Hindlimb muscle (tissue), 1 donor: ENCODE results near the gene BSN. TPM values are rescaled to one million over a fixed set of nuclear protein-coding genes. Genes with fewer than 3 reads are reported as not detected.
"Not testable (repeated sequence)": the region's sequence is repeated elsewhere in the genome, so short reads cannot be mapped to it uniquely, and the experiment has no call there.

Experiments
- DNase-seq: peaks from one replicate; pipeline ENCODE4 v3.0.0-alpha.2; 2013
- polyA plus RNA-seq: library from polyadenylated mRNA; unstranded; fragments of 120-200 nt; gene quantifications from one replicate; pipeline ENCODE4 v1.2.1, GENCODE V29; 2013; ENCODE audit not compliant: insufficient read length

The BSN gene
- polyA plus RNA-seq, 1 donor, result 1.4 TPM

DNA sequence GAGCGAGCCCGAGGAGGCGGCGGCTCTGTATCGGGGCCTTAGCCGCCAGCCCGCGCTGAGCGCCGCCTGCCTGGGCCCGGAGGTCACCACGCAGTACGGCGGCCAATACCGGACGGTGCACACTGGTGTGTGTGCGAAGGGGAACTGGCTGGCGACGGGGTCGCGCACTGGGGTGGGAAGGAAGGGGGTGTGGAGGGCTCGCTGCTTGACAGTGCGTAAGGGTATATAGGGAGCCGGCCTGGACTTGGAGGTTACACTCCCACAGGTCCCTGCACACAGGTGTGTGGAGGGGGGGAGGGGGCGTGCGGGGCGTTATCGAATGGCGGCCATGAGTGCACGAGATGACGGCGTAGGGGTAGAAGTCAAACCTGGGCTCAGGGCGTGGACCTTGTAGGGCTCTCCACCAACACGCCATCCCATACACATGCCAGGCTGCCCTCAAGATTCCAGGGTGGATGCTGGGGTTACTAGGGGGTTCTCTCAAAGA lies 120.3 kb downstream of the BSN start:
- DNase-seq, result no peak

DNA sequence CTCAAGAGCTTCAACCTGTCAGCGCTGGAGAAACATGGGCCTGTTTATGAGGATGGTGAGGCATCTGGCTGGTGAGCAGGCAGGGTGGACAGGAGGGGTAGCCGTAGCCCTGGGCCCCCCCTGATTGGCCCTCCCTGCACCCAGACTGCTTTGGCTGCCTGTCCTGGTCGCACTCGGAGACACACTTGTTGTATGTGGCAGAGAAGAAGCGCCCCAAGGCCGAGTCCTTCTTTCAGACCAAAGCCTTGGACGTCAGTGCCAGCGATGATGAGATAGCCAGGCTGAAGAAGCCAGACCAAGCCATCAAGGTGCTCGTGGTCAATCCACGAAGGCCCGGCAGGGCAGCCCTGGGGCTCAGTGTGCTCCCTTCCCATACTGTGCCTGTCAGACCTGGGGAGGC lies 121.6 kb downstream of the BSN start:
- no peak for DNase-seq

DNA sequence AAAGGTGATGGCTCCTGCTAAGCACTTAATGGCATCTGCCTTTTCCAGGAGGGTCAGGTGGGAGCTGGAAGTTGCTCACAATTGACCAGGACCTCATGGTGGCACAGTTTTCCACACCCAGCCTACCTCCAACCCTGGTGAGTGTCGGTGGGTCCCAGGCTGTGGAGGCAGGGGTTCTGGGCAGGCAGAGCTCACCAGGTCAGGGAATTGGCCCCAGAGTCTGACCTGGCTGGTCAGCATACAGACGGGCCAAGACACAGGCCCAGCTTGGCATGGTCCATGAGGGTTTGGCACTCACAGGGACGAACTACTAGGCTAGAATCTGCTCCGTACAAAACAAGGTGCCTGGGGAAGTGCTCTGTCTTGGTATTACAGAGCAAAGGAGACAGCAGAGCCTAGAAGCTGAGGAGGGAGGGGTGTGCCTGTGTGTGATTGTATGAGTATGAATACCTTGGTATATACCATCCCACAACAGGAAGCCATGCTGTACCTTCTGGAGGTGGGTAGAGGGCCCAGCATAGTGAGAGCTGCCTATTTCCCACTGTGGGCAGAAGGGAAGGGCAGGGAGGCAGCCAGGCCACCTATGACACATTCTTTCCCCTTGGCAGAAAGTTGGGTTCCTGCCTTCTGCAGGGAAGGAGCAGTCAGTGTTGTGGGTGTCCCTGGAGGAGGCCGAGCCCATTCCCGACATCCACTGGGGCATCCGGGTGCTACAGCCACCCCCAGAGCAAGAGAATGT lies 126.4 kb downstream of the BSN start:
- DNase-seq, result no peak

DNA sequence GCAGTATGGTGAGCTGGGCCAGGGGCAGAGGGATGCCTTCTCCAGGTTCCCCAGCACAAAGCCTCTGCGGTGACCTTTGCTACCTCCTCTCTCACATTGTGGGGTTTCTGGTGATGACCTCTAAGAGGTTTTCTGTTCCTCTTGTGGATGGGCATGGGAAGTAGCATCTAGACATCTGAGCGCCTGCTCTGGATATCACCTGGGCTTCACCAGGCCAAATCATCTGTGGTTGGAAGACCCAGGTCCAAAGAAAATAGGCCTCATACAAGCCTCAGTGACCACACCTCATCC lies 126.9 kb downstream of the BSN start:
- no peak for DNase-seq

DNA sequence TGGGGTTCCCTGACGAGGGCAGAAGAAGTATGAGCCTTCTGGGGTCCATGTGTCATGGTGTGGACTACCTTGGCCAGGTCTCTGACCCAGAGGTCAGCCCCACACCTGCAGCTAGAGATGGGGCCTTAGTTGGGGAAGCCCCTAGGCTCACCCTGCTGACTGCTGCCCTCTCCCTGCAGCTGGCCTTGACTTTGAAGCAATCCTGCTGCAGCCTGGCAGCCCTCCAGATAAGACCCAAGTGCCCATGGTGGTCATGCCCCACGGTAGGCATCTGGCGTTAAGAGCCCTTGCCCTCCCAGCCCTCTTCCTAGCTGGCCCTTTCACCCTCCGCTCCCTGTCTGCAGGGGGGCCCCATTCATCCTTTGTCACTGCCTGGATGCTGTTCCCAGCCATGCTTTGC lies 127.3 kb downstream of the BSN start:
- no peak for DNase-seq

DNA sequence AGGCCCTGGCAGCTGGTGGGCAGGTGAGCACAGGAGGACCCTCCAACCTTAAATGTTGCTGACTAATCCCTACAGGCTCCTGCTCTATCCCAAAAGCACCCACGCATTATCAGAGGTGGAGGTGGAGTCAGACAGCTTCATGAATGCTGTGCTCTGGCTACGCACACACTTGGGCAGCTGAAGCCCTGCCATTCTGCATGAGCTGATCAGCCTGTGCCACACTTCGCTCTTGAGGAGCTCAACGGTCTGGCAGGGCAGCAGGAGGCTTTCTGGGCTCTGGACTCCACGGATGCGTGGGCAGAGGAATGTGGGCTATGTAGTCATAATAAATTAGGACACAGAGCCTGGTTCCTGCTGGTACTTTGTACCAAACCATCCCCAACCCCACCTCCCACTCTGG lies 128.9 kb downstream of the BSN start:
- DNase-seq, result no peak

DNA sequence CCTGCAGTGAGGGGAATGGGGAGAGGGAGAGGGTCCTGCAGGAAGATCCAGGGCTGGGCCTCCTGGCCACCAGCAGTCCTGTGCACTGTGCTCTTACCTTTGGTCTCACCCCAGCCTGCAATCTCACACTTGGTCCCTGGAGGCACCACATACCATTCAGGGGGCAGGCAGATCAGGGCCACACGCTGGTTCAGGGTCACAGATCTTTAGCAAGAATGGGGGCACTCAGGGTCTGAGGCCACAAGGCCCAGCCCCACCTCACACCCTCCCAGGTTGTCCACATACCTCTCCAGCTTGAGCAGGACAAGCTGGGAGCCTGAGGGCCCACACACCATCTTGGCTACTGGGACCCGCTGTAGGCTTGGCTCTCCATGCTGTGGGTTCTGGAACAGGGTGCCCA lies 130.2 kb downstream of the BSN start:
- DNase-seq, result not testable (repeated sequence)

DNA sequence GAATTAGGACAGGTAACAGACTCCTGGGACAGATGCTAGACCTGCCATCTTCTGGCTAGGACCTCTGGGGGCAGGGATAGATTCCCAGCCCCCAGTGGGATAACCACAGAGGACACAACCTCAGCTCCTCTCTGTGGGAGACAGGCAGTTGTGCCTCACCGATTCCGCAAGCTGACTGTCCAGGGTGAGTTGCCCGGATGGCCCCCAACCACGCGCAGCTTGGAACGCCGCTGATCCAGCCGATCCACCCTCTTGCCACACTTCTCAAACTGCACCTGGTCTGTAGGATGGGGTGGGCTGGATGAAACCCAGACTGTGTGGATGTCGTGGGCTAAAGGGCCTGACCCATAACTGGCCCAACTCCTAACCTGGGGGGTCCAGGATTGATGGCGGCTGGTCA lies 130.8 kb downstream of the BSN start:
- DNase-seq, result not testable (repeated sequence)

DNA sequence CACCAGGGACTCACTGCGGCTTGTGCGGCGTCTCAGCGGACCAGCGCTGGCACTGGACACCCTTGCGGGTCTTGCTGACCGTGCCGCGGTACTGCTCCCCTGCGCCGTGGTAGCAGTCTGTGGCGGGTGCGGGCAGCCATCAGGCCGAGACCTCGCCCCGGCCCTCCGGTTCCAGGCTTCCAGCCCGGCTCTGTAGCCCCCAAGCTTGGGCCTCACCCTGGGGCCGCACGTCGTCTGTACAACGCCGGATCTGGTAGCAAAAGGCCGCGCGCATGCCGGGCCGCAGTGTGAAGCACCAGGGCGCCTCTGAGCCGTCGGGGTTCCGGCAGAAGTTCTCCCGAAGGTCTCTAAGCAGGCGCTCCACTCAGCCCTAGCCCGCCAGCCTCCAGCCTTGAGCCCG lies 131.6 kb downstream of the BSN start:
- DNase-seq, result not testable (repeated sequence)

DNA sequence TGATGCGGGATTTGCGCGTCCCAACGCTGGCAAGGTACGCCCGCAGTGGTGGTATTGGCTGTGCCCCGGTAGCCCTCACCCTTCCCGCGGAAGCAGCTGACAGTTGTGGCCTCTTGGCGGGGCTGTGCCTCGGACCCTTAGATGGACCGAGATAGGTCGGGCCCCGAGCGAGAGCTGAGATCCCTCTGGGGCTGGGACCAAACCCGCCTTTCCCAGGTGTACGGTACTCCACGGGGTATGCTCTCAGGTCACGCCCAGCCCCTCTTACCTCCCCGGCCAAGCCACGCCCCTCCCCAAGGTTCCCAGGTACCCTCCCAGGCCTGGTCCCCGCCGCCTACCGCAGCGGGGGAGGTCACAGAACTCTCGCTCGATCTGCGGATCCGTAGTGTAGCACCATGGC lies 132.1 kb downstream of the BSN start:
- DNase-seq, result not testable (repeated sequence)

DNA sequence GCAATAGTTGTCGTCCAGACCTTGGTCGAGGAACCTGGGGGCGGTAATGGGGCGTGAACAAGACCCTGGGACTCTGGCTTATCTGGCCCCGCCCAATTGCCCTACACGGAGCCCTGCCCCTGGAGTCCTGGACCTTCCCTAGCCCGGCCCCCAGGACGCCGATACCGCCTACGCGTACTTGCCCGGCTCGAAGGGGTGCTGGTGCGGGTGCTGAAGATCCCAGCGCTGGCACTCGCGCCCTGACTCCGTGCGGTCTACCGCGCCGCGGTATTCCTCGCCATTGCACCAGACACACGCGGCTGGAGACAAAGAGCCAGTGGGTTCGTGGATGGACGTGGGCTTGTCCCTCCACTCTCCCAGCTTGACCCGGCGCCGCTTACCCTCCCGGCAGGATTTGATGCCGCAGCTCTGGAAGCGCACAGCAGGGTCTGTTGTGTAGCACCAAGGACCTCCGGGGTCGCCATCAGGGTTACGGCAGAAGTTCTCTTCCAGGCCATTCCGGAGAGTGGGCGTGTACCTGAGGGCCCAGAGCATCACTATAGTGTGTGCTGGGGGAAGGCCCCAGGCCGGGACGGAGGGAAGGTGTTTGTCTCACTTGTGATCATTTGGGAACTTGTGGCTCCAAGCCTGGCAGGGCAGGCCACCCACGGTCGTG lies 132.6 kb downstream of the BSN start:
- DNase-seq, result not testable (repeated sequence)

DNA sequence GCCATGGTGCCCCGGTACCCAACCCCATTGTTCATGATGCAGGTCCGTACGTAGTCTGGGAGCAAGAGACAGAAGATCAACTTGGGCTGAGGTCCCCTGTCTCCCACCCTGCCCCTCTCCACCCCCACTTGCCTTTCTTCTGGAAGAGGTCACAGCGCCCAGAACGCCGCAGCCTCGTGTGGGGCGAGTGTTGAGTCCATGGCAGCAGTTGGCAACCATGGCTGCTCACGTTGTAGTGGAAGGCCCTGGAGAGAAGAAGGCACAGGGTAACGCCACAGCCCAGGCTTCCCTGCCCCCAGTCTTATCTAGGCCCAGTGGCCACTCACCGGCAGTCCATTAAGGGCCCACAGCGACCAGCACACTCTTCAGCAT lies 133.1 kb downstream of the BSN start:
- not testable (repeated sequence) for DNase-seq

DNA sequence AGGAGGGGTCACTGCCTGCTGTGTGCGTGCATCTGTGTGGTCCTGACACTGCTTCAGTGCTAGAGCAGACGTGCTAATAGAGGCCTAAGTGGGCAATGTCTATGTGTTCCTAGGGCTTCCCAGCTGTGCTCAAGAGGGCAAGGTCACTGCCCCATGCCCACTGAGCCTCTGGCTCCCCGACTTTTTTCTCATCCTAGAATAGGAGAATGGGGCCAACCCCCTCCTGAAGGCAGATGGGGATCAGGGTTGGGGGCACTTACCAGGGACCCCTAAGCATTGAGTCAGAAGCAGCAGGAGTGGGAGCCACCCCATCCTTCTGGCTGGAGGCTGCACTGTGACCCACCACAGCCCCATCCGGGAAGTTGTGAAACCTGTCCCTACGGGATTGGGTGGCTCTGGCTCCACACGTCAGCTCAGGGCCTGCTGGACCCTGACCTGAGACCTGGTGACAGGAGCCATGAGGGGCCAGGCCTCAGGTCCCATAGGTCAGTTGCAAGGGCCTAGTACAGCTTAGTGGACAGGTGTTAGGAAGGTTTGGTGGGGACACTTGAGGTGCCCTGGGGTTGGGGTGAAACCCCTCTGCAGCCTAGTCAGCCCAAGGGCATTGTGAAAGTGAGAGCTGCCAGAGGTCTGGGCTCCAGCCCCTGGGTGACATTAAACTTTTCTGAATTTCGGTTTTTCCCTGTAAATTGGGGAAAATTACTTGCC lies 134.2 kb downstream of the BSN start:
- DNase-seq, result not testable (repeated sequence)

DNA sequence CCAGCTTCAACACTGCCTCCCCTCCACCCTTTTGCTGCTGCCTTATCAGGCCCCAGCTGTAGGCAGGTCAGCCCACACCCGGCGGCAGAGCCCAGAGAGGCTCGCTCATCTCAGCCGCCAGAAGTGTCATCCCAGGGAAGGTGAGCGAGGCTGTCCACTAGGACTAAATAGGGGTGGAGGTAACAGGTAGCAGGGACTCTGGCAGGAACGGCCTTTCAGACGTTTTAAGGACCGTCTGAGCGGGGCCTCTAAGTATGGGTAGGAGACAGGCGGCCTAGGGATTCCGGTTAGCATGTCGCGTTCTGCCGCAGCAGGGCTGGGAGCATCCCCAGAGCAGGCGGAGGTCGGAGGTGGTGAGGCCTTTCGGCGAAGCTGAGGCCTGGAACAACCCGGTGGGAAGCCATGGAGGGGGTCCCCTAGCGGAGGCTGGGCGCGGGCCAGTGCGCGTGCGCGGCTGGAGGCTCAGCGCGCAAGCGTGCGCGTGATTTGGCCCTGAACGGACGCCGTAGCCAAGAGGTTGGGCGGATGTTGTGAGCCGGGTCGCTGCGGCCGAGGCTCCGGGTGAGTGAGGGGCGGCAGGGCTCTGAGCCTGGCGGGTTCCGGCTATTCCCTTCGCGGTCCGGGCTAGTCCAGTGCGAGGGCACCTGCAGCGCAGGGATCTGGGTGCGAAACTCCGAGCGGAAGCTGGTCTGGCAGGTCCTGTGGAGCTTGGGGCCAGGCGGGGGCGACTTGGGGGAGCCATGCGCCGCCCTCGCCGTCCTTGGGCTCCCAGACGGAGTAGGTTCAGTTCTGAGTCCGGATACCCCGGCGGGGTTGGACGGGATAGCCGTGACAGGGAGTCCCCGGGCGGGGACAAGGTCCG lies 135.0 kb downstream of the BSN start, which contains the start of the genes MST1 and RNF123:
MST1 (minus strand) TSS at position 429 of the 862 bp plus-strand sequence. CDS start 783 bp downstream, outside the sequence.
RNF123 (plus strand) TSS at position 512 of the 862 bp plus-strand sequence. CDS start 1,609 bp downstream, outside the sequence.
- peak; percentile 95 for DNase-seq

DNA sequence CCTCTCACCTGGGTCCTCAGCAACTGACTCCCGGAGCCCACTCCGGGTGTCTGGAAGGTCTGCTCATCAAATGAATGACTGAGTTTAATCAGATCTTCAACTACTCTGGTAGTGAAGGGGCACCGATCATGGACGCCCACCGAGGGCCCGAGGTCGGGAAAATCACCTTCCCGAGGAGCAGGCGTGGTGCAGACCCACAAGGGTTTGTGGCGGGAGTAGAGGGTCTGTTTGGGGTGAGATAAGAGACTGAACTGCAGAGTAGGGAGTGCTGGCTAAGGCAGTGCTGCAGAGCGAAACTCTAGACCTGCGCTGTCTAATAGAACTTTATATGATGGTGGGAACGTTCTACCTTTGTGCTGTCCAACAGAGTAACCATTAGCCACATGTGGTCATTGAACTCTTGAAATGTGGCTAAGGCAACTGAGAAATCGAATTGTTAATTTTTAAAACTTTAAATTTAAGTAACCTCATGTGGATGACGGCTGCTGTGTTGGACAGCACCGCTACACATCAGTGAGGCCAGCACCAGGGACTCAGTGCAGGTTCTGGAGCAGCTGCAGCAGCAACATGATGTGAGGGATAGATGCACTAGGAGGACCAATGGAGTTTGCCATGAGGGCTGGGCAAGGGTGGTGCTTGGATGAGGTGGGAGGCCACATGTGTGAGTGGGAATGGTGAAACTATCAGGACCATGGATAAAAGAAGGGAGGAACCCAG lies 135.8 kb downstream of the BSN start:
- not testable (repeated sequence) for DNase-seq

DNA sequence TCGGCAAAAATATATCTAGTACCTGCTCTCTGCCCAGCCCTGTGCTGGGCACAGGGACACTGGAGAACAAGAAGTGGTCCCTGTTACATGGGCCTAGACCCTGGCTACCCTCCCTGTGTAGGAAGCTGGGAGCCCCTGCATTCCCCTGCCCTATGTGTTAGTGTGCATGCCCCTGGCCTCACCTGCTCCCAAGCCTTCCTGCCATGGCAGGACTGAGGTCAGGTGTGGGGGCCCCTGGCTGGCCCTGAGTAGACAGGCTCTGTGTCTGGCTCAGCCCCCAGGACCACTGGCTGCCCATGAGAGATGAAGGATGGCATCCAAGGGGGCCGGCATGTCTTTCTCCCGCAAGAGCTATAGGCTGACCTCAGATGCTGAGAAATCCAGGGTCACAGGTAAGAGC lies 136.6 kb downstream of the BSN start:
- not testable (repeated sequence) for DNase-seq

DNA sequence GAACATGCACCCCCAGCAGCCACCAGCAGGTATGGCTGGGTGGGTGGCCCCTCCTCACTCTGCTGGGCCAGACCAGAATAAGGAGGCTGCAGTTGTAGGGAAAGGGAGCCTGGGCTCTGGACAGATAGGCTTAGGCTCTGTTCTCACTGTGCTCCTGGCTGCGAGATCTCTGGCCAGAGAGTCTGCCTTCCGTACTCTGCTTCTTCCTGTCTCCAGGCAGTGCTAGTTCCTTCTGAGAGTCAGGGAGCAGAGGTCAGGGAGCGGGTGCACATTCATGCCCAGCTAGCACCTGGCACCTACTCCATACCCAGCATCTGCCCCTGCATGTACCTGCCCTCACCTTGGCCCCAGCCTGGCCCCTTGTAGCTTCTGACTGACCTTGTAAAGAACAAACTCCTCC lies 137.2 kb downstream of the BSN start:
- DNase-seq, result not testable (repeated sequence)

DNA sequence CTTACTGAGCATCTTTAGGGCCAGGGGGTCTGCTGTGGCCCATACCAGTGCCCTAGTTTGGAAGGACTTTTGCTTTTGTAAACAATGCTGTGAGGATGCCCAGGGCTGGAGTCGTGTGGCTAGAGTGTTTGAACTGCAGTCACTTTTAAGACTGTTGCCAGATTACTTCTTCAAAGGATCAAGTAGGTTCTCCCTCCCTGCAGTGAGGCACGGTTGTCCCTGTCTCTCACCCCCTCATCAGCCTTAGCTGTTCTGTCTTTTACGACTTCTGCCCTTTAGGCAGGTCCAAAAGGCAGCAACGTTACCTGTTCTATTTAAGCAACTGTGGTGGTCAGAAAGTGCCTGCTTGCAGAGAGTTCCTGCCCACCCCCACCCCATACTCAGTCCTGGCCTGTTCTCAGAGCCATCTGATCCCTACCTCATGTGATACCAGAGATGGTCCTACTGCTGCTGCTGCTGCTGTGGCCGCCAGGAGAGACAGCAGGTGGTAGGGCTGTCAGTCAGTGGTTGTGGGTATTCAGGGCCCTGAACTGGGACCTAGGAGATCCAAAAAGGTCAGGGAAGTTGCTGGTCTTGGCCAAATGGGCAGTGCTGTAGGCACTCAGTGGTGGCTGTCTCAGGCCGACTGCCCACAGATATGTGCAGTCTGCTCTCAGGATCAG lies 140.3 kb downstream of the BSN start:
- DNase-seq, result not testable (repeated sequence)

DNA sequence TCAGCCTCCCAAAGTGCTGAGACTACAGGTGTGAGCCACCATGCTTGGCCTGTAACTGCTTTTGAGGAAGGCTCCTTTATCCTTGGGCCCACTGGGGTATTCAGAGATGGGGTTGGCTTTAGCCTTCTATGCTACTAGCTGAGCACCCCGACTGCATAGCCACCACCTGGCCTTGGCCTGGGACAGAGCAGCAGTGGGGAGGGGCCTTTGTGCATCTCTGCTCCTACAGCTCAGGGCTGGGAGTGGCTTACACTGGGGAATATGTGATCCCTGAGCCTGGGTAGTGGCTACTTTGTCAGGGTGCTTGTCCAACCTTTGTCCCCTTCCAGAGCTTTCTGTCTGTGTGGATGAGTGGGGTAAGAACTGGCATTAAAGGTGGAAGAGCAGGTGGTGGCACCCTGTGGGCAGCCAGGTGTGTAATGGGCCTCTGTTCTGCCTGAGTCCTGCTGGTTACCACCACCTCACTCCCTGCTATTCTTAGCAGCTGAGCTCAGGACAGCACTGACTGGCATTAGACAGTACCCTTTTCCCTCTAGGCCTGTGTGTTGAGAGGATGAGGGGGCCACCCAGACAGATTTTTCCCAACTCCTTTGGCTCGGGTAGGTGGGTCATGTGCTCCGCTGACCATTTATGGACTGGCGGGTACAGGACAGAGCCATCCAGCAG lies 141.2 kb downstream of the BSN start:
- not testable (repeated sequence) for DNase-seq

DNA sequence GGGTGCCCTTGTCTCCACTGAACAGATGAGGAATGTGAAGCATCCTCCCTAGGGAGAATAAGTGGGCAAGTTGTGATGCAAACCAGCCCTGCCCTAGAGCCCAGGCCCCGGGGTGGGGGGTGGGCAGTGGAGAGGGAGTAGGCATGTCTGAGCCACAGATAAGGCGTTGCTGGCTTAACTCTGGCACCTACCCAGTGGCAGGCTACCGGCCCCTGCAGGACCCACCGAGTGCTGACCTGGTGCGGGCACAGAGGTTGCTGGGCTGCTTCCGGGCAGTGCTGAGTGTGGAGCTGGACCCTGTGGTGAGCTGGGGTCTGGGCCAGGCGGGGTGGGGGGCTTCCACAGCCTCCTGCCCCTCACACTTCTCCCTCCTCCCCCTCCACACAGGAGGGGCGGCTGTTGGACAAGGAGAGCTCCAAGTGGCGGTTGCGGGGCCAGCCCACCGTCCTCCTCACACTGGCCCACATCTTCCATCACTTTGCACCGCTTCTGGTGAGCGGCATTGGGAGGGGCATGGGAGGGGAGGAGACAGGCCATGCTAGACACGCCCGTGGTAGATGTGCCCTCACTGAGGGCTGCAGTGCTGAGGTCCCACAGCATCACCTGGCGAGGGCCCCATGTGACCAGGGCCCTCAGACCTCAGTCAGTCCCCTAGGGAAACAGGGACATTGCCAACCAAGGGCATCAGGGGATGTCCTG lies 145.2 kb downstream of the BSN start:
- no peak for DNase-seq
